Ecto neural progenitor cell (in vitro differentiated cells): ENCODE data around the gene RAD51B.

Experiments used
- DNase-seq: peaks from one replicate; pipeline ENCODE4 v3.0.0-alpha.2; 2018; ENCODE audit warnings: low spot score

Gene RAD51B

GRCh38 chr14:68657300-68658028 is 837.9 kb downstream of the RAD51B start:
- peak; percentile 38 for DNase-seq

- peak; percentile 42 for DNase-seq
These were observed 838.5 kb downstream of the RAD51B start for GRCh38 chr14:68658029-68658509.

GRCh38 chr14:68658943-68659931 is 839.7 kb downstream of the RAD51B start:
- DNase-seq, result peak; percentile 63

- DNase-seq, result no peak
These were observed 840.9 kb downstream of the RAD51B start for GRCh38 chr14:68660495-68660894.

GRCh38 chr14:68661226-68662225 is 841.9 kb downstream of the RAD51B start:
- DNase-seq, result peak; percentile 23

- peak; percentile 17 for DNase-seq
These were observed 842.8 kb downstream of the RAD51B start for GRCh38 chr14:68662392-68662791.

GRCh38 chr14:68662826-68663225 is 843.2 kb downstream of the RAD51B start:
- peak; percentile 17 for DNase-seq

- DNase-seq, result peak; percentile 13
These were observed 844.0 kb downstream of the RAD51B start for GRCh38 chr14:68663385-68664076.

GRCh38 chr14:68664225-68664681 is 844.7 kb downstream of the RAD51B start:
- DNase-seq, result peak; percentile 14

- peak; percentile 18 for DNase-seq
These were observed 845.6 kb downstream of the RAD51B start for GRCh38 chr14:68665131-68665530.

GRCh38 chr14:68665792-68666204 is 846.2 kb downstream of the RAD51B start:
- no peak for DNase-seq

GRCh38 chr14:68666236-68666635 is 846.7 kb downstream of the RAD51B start:
- DNase-seq, result peak; percentile 13

GRCh38 chr14:68666899-68667298 is 847.3 kb downstream of the RAD51B start:
- DNase-seq, result peak; percentile 3

GRCh38 chr14:68667313-68667791 is 847.8 kb downstream of the RAD51B start:
- DNase-seq, result no peak

GRCh38 chr14:68668028-68668427 is 848.4 kb downstream of the RAD51B start:
- peak; percentile 26 for DNase-seq

- no peak for DNase-seq
These were observed 849.0 kb downstream of the RAD51B start for GRCh38 chr14:68668531-68668930.

- no peak for DNase-seq
These were observed 849.5 kb downstream of the RAD51B start for GRCh38 chr14:68669111-68669511.

GRCh38 chr14:68669603-68670358 is 850.2 kb downstream of the RAD51B start:
- DNase-seq, result no peak

GRCh38 chr14:68670359-68670715 is 850.8 kb downstream of the RAD51B start:
- DNase-seq, result no peak

- DNase-seq, result no peak
These were observed 852.3 kb downstream of the RAD51B start for GRCh38 chr14:68671909-68672308.
